HL-60/S4 (cell line): ENCODE data around the gene ATF5.
"Not testable (repeated sequence)": the region's sequence is repeated elsewhere in the genome, so short reads cannot be mapped to it uniquely, and the experiment has no call there.

Source experiments
- in situ Hi-C: fragments of 300-500 bp; cut with MboI; formaldehyde crosslinking; loops from 2 replicates; pipeline ENCODE4 v1.14.3; 2022; ENCODE audit warnings: low sequenced_read_pairs

ATF5 gene

DNA sequence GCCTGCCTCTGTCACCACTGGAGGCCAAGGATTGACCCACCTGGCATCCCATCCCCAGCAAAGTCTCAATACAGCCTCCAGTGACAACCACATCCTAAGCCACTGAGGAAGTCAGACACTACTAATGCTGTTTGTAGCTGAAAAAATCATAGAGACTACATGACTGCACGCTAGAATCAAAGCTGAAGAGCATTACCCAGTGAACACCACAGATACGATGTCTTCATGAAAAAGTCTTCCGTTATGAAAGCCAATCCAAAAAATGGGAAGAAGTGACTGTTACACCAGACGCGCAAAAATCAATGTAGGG, 11.4 kb downstream of the ATF5 start:
- in situ Hi-C loops: no loop called here

DNA sequence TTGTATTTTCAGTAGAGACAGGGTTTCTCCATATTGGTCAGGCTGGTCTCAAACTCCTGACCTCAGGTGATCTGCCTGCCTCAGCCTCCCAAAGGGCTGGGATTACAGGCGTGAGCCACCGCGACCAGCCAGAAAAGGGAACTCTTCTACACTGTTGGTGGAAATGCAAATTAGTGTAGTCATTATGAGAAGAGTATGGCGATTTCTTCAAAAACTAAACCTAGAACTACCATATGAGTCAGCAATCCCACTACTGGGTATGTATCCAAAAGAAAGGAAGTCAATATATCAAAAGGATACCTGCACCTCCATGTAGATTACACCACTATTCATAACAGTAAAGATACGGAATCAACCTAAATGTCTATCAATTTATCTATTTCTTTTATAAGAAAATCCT, 15.6 kb downstream of the ATF5 start:
- in situ Hi-C loops: not testable (repeated sequence)

DNA sequence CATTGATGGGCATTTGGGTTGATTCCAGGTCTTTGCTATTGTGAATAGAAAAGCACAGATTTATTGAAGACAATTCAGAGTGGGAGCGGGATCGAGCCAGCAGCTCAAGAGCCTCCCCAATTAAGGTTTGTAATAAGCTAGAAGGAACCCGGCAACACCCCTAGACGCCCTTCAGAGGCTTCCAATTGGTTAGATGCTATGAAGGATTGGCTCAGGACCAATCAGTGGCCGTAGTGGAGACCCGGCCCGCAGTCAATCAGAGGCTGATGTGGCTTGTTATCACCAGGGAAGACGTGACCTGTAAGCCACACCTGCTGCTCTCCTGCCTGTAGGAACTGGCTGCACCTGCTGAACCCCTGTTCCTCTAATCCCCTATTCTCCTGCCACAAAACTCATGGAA, 17.4 kb downstream of the ATF5 start:
- in situ Hi-C loops: no loop called here

DNA sequence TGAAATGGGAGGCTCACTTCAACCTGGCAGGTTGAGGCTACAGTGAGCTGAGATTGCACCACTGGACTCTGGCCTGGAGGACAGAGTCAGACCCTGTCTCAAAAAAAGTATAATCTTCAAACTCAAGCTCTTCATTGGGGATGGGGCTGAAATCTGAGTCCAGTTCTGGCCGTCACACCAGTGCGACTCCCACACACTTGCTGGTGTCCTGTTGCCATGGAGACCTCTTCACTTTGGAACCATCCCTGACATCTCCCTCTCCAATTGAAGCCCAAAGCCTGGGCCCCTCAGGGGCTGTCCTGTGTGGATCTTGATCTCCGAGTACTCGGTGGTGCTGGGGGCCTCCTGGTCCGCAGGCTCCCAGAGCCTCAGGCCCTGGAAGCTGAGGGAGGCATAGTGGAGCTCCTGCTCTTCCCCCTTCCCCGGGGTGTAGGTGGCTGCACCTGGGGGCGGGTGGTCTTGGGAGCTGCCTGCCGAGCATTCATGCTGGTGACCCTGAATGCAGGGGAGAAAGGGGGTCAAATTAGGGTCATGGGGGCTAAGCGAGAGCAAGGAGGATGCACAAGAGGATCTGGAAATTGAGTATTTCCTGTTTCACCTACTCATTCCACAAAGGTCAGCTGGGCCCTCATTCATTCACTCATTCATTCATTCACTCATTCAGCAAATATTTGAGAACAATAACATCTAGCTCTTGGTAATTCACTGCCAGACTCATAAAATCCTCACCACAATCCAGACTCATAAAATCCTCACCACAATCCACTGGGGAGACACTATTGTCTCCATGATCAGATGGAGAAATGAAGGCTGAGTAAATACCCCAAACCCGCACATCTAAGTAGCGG, 21.0 kb downstream of the ATF5 start:
- in situ Hi-C loops: no loop called here

DNA sequence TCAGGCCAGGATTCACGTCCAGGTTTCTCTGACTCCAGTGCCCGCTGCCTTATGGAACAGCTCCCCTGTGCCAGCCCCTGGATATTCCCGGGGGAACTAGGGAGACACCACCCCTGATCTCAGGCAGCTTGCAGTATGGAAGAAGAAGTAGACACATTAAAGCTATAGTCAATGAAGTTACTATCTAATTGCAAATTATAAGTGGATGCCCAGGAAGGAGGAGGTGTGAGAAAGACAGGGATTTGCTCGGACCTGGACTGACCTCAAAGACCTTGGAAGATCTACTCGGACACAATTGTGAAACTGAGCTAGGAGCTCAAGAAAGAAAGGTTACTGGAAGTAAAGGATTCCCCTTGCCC, 21.6 kb downstream of the ATF5 start:
- in situ Hi-C loops: no loop called here

DNA sequence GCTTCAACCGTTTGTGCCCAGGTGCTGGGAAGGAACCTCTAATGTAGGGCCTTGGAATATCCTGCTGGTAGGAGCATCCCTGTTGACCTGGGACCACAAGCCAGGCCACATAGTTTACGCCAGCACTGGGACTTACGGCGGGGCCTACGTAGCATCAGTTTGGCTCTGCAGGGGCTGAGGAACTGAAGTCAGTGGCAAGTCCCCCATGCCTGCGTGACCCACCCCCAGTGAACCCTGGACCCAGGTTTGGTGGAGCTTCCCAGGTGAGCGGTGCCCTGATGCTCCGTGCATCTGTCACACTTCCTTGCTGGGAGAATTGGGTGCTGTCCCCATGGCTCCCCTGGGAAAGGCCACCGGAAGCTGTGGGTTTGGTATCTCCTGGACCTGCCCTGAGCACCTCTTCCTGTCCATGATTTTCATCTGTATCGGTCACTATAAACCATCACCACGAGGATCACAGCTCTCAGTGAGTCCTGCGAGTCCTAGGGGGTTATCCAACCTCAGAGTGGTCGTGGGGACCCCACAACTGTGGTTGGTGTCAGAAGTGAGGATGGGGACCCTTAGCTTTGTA, 22.0 kb downstream of the ATF5 start:
- in situ Hi-C loops: no loop called here

DNA sequence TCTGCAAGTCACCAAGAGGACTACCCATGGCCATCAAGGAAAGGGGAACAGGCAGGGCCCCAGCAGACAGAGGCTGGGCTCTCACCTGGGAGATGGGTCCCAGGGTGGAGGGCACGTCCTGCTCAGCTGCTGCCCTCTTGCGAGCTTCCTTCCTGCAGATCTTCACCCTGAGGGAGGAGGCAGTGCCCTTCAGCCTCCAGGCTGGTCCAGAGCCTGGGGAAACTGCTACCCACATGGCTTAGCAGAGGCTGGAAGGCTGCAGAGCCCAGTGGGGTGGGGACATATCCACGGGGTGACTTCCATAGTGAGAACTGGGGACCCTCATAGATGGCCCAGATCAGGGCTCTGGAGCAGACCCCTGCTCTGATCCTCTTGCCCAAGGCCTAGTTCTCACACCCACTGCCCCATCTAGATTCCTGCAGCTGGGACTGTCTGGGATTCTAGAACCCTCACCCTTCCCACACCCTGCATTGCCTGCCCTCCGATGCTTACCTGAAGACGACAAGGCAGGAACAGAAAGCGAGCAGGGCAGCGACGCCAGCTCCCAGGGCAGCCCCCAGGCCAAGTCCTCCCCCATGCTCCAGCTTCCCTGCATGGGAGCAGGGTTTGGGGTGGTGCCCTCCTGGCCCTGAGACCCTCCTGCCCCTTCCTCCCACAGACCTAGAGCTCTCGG, 22.9 kb downstream of the ATF5 start:
- in situ Hi-C loops: no loop called here

DNA sequence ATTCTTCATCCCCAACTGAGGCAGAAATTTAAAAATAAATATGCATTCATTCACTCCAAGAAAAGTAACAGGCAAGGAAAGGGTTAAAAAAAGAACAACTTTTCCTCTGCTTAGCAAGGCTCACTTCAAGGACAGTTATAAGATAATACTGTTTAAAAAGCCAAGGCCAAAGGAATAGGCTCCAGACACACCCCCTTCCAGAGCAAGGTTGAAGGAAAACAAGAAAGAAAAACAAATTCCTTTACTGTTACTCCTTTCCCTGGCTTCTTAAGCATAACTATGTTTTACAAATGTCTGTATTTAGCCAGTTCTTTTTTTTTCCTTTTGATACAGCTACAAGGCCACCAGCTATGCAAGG, 23.5 kb downstream of the ATF5 start:
- in situ Hi-C loops: no loop called here

DNA sequence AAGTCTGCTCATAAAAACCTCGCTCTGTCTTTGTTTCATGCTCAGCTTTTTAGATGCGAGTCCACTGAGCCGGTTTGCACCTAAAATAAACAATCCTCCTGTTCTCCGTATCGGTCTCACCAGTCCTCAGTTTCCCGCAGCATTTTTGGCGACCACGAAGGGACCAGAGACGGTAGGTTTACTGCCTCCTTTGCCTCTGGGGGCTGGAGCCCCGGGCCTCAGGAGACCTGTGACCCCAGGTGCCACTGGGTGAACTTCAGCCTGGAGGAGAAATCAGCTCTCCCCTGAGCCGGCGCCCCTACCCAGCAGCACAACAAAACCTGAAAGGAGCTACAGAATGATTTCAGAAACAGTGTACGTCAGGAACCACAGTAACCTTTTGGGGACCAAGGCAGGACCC, 23.9 kb downstream of the ATF5 start:
- in situ Hi-C loops: no loop called here

DNA sequence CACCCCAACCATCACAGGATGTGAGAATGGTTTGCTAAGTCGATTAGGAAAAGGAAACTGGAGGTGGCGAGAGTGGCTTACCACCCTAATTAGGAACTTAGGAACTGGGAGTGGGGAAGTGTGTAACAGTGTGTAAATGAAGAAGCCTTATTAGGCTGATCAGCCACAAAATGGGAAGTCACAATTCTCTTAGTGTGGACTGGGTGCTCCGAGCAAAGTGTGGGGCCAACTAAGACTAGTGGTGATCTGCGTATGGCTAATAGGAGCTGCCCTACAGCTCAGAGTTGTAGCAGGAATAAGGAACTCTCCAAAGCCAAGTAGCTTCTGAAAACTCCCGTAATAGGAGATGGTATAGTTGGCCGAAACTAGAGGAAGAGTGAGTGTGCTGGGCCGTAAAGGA, 24.4 kb downstream of the ATF5 start:
- in situ Hi-C loops: no loop called here

DNA sequence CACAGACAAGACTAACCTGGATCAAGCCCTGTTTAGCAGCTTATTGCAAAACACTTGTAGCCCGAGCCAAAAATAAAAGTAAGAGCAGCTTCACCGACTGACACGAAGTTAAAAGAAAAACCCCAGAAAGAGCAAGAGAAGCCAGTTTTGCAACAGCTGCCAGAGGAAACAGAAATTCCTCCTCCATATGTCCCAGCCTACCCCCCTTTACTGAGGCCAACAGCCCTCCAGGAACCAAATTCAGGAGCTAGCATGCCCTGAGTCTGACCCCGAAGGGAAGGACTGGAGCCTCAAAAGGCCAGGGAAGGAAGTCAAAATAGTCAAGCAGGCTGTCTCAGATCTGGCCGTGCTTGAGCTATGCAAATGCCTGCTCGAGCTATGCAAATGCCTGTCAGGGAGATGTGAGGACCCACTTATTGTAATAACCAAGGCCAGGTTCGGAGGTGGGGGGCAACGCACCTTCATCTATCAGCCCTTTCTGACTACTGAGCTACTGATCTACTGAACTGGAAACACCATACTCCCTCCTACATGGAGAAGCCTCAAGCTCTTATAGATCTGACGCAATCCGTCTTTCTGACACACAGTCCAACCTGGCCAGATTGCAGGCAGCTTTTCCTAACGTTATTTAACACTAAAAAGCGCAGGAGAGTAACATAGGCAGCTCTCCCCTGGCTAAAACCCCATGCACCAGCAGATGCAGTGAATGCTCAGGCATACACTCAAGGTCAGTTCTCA, 25.3 kb downstream of the ATF5 start:
- in situ Hi-C loops: no loop called here

DNA sequence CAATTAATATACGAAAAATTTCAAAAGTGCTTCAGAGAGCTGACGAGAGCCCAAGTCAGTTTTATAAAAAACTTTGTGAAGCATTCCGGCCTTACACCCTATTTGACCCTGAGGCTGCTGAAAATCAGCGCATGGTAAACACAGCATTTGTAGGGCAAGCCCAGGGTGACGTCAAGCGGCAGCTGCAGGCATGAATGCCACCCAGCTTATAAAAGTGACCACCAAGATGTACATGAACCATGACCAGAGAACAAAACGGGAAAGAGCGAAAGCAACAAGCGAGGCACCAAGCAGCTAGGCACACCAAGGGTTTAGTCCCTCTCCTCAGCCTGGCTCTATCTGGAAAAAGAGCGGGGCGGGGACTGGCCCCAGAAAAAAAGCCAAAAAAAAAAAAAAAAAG, 25.9 kb downstream of the ATF5 start:
- in situ Hi-C loops: no loop called here

DNA sequence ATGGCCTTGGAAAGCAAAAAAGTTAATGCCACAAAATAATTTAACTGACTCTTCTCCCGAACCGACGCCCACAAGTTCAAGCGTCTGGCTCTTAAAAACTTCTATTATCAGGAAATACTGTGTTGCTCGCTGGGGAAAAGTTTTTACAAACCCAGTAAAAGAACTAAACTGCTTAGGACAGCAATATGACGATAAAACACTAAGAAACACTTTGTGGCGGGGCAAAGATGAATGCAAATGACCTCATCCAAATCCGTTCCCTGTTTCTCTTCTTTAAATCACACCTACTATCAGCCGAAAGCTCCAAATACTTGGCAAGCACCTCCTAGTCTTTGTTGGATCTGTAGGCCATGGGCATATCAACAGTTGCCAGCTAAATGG, 27.1 kb downstream of the ATF5 start:
- in situ Hi-C loops: no loop called here

DNA sequence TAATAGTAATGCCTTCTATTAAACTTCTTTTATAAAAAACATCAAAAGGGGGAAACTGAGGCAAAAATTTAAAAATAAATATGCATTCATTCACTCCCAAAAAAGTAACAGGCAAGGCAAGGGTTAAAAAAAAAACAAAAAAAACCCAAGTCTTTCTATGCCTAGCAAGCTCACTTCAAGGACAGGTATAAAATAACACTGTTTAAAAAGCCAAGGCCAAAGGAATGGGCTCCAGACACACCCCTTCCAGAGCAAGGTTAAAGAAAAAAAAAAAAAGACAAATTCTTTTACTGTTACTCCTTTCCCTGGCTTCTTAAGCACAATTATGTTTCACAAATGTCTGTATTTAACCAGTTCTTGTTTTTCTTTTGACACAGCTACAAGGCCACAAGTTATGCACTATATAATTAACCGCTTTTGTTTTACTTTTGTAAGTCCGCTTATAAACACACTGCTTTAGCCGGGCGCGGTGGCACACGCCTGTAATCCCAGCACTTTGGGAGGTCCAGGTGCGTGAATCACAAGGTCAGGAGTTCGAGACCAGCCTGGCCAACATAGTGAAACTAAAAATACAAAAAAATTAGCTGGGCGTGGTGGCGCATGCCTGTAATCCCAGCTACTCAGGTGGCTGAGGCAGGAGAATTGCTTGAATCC, 28.4 kb downstream of the ATF5 start:
- in situ Hi-C loops: no loop called here

DNA sequence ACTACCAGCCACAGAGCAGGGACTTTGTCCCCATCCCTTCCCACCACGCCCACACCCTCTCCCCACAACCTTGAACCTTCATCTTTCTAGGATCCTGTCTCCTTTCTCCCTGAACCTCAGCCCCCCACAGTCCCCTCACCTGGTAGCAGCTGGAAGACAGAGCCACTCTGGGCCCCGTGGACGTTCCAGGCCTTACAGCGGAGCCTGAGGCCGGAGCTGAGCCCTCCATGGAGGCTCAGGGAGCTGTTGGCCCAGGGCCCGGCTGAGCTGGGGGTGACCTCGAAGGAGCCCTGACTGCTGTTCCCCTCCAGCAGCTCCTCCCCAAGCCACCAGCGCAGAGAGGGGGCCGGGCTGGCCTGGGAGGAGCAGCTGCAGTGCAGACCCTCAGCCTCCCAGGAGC, 29.1 kb downstream of the ATF5 start:
- in situ Hi-C loops: not testable (repeated sequence)

DNA sequence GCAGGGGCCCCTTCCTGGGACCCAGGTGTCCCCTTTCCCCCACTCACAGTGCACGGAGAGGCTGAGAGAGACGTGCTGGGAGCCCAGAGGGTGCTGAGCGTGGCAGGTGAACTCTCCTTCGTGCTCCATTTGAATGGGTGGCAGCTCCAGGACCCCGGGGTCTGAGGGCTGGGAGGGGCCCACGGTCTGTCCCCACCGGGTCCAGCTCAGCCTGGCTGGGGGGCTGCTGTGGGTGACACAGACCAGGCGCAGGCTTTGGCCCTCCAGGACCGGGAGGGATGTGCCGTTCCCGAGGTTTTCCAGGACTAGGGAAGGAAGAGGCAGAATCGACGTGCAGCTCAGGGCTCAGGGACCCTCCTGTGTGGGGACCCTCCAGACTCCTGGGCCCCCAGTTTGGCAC, 29.6 kb downstream of the ATF5 start:
- in situ Hi-C loops: not testable (repeated sequence)

DNA sequence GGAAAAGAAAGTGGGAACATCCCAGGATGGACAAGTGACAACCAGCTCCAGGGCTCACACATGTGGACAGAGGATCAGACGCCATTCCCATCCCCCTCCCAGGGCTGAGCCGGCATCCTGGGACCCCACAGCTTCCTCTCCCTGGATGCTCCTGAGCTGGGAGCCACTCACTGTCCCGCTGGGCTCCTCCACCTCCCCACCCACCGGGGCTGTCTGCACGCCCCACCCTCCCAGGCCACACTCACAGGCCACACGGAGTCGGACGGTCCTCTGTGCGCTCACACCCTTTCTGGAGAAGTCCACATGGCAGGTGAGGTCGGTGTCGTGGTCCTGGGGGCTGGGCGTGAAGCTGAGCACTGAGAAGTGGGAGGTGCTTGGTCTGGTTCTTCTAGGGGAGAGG, 30.9 kb downstream of the ATF5 start:
- in situ Hi-C loops: not testable (repeated sequence)

DNA sequence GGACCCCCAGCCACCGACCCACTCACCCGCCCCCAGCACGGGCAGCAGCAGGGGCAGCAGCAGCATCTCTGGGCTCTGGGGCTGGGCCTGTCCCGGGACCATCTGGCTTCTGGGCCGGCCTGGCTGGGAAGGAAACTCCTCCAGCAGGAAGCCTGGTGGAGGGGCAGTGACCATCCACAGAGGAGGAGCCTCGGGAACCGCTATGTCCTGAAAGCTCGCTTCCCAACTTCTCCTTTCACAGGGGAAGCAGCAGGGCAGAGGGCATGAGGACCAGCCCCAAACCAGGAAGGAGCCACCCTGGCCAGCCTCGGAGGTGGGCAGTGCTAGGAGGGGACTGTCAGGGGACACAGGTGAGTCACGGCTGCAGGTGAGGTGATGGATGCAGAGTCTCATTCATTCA, 32.0 kb downstream of the ATF5 start, which contains the start of gene SIGLEC11:
Gene SIGLEC11 (minus strand): TSS at position 193 of the 400 bp plus-strand sequence. CDS start 91 bp downstream, at position 102.
- in situ Hi-C loops: not testable (repeated sequence)

DNA sequence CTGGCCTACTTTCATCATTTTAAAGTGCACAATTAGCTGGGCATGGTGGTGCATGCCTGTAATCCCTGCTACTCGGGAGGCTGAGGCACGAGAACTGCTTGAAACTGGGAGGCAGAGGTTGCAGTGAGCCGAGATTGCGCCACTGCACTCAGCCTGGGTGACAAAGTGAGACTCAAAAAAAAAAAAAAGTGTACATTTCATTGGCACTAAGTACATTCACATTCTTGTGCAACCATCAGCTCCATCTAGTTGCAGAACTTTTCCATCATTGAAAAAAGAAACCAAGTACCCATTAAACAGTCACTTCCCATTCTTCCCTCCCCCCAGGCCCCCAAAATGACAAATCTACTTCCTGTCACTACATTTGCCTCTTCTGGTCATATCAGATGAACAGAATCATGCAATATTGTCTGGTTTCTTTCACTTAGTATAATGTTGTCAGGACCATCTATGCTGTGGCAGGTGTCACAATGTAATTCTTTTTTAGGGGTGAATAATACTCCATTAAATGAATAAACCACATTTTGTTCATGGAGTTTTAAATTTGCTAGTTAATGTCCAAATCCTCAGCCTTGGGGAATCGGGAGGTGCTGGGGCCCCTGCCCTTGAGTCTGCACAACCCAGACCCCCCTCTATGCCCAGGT, 39.4 kb downstream of the ATF5 start:
- in situ Hi-C loops: no loop called here

DNA sequence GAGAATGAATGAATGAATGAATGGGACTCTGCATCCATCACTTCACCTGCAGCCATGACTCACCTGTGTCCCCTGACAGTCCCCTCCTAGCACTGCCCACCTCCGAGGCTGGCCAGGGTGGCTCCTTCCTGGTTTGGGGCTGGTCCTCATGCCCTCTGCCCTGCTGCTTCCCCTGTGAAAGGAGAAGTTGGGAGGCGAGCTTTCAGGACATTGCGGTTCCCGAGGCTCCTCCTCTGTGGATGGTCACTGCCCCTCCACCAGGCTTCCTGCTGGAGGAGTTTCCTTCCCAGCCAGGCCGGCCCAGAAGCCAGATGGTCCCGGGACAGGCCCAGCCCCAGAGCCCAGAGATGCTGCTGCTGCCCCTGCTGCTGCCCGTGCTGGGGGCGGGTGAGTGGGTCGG, 40.4 kb downstream of the ATF5 start:
- in situ Hi-C loops: not testable (repeated sequence)

DNA sequence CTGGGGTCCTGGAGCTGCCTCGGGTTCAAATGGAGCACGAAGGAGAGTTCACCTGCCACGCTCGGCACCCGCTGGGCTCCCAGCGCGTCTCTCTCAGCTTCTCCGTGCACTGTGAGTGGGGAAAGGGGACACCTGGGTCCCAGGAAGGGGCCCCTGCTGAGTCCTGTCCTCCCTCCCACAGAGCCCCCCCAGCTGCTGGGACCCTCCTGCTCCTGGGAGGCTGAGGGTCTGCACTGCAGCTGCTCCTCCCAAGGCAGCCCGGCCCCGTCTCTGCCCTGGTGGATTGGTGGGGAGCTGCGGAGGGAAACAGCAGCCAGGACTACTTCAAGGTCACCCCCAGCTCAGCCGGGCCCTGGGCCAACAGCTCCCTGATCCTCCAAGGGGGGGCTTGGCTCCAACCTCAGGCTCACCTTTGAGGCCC, 43.0 kb downstream of the ATF5 start:
- in situ Hi-C loops: no loop called here
